Ramos (cell line): ENCODE data around the gene EED.

Source experiments
- in situ Hi-C: fragments of 300-500 bp; cut with MboI; formaldehyde crosslinking; loops from one replicate; pipeline ENCODE4 v1.14.3; 2022; ENCODE audit warnings: low sequenced_read_pairs; ENCODE audit not compliant: unreplicated experiment

Gene EED, protein sequence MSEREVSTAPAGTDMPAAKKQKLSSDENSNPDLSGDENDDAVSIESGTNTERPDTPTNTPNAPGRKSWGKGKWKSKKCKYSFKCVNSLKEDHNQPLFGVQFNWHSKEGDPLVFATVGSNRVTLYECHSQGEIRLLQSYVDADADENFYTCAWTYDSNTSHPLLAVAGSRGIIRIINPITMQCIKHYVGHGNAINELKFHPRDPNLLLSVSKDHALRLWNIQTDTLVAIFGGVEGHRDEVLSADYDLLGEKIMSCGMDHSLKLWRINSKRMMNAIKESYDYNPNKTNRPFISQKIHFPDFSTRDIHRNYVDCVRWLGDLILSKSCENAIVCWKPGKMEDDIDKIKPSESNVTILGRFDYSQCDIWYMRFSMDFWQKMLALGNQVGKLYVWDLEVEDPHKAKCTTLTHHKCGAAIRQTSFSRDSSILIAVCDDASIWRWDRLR

DNA sequence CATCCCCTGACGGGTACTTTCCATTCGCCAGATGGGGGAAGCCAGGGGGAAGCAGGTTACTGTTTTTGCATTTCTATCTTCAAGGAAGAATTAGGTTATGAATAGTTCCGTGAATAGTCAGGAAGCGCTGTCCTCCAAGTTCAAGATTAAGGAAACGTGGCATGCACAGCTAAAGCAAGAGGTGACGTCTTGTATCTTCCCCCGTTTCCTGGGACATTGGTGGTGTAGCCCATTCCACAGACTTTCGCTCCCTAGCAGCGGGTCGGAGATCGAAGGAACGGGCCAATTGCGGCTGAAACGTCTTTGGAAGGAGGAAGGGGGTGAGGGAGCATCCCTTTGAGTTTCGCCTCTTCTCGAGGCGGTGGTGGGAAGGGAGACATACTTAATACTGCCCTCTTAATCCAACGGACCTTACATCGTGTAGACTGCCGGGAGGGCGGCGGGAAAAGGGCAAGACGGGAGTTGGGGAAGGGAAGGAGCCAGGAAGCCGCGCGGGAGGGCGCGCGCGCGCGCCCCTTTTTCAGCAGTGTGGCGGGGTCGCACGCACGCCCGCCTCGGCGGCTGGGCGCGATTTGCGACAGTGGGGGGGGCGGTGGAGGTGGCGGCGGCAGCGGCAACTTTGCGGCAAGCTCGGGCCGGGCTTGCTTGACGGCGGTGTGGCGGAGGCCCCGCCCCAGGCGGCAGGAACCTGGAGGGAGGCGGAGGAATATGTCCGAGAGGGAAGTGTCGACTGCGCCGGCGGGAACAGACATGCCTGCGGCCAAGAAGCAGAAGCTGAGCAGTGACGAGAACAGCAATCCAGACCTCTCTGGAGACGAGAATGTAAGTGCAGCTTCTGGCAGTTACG is at the start of gene EED:
Gene EED (plus strand): TSS at position 232 of the 847 bp plus-strand sequence. CDS start 477 bp downstream, at position 709.
- in situ Hi-C loops, result no loop called here

DNA sequence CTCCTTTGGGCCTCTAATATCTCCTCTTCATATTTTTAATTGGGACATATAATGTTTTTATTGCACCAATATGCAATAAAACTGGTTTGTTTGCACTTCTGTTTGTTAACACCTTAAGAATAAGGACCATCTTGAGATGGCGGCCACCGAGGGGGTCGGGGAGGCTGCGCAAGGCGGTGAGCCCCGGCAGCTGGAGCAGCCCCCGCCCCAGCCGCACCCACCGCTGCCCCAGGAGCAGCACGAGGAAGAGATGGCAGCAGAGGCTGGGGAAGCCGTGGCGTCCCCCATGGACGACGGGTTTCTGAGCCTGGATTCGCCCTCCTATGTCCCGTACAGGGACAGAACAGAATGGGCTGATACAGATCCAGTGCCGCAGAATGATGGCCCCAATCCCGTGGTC is 49.6 kb upstream of the EED start:
- in situ Hi-C loops, result loop anchor here (10.0 kb wide), 1 partner anchor 160 kb away; no protein-coding TSS in a partner anchor

DNA sequence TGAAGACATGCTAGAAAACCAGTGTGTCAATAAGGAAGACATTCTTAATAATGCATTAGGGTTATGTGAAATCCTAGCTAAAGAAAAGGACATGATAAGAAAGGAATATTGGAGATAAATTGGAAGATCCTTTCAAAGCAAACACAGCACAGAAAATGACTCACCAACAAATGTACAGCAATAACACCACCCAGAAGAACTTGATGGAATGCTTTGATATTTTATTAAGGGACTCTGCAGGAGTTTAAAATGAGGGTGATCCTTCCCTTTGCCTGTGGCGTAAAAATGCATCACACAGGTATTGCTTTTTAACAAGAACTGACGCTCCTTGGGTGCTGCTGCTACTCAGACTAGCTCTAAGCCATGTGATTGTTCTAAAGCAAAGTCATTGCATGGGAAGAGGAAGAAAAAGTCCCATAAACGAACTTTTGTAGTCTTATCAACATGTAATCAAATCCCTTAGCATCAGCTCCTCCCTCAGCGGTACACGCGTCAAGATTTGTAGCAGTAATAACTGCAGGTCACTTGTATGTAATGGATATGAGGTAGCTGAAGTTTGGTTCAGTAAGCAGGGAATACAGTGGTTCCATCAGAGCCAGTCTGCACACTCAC is 48.4 kb upstream of the EED start:
- in situ Hi-C loops, result loop anchor here (10.0 kb wide), 1 partner anchor 161 kb away; no protein-coding TSS in a partner anchor

DNA sequence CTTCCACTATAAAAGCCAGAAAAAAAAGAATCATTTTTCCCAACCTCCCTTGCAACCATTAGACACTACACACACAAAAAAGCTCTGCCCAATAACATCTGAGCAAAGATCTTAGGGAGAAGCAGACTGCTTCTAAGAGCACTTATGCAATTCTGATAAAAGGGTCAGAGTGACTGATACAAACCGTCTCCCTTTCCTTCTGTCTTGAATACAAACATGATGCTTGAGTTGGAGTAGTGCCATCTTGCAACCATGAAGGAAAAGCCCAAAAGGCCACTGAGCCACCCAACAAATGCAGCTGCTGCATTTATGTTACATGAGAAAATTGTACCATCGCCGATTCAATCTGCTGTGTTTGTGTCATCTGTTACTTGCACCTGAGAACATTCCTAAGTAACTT is 47.6 kb upstream of the EED start:
- in situ Hi-C loops, result loop anchor here (10.0 kb wide), 1 partner anchor 162 kb away; no protein-coding TSS in a partner anchor

DNA sequence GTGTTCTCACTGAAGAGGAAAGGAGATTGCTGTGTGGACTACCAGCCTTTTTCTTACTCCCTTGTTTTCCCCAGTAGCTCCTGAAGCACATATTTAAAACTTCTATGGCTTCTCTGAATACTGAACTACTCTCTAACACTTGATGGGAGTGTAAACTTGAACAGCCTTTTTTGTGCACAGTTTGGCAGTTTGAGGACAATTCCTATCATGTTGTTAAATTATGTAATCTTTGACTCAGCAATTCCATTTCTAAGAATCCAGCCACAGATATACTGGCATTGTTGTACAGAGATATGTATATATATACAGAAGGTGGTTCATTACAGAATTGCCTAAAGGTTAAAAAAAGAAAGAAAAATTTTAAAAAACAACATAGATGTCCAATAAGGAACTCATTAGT is 47.1 kb upstream of the EED start:
- in situ Hi-C loops, result loop anchor here (10.0 kb wide), 1 partner anchor 163 kb away; no protein-coding TSS in a partner anchor

DNA sequence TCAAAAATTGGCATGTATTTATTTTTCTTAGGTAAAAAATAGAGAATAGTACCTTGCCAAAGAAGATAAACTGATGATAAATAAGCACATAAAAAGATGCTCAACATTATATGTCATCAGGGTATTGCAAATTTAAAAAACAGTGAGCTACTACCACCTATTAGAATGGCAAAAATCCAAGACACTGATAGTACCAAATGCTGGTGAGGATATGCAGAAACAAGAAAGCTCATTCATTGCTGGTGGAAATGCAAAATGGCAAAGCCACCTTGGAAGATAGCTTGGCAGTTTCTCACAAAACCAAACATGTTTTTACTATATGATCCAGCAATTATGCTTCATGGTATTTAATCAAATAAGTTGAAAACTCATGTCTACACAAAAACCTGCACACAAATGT is 46.4 kb upstream of the EED start:
- in situ Hi-C loops, result loop anchor here (10.0 kb wide), 1 partner anchor 163 kb away; no protein-coding TSS in a partner anchor

DNA sequence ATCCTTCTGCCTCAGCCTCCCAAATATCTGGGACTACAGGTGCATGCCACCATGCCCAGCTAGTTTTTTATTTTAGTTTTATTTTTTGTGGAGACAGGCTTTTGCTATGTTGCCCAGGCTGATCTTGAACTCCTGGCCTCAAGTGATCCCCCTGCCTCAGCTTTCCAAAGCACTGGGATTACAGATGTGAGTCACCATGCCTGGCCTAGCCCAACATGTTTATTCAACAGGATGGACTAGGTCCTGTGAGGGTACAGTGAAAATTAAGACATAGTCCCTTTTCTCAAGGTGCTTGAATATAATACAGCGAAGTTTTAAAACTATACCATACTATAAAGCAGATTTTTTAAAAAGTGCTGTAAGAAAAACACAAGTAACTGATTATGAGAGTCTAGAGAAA is 45.2 kb upstream of the EED start:
- in situ Hi-C loops, result loop anchor here (10.0 kb wide), 1 partner anchor 165 kb away; no protein-coding TSS in a partner anchor

DNA sequence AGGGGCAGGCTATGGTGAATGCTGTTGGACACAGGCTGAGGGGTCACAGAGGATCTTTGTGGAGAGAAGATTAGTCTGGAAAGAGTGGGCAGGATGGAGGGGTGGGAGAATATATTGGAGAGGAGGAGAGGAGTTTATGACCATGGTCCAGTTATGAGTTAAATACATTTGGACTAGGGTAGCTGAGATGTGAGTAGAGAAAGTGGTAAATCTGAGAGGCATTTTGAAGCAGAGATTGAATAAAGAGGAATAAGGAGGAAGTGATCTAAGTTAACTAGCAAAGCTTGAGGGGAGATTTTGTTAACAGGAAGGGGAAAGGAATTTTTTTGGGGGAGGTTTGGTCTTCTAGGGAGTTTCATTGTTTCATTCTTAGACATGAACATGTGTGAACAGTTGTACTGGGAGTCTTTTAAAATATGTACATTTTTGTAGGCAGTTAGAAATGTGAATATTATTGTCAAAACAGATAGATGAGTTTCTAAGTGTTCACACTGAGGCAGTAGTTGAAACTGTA is 43.1 kb upstream of the EED start:
- in situ Hi-C loops, result no loop called here

DNA sequence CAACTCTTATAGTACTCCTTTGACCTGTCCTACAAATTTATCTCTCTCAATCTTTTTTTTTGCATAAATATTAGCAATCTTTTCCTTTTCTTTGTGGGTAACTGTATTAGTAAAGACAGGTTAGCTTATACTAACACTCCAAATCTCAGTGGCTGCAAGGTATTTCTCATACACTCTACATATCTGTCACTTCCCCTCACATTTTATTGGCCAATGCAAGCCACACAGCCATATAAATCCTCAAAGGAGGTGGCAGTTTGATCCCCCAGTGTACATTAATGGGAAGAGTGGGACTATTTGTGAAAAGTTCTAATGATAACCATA is 42.6 kb upstream of the EED start:
- in situ Hi-C loops, result no loop called here

DNA sequence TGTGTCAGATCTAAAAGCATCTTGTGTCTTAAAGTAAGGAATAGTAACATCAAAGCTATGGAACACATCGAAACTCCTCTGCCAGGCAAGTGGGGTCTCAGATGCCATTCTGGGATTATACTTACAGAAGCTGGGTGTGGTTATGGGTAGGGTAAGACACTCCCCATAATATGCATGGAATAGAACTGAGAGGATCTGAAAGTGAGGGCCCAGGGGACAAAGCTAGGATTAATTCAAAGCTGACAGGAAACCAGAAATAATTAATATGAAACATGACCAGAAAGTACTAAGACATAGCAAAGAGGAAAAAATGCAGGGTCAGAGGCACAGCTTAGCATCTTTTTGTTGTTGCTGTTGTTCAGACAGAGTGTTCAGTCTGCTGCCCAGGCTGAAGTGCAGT is 40.2 kb upstream of the EED start:
- in situ Hi-C loops, result no loop called here

DNA sequence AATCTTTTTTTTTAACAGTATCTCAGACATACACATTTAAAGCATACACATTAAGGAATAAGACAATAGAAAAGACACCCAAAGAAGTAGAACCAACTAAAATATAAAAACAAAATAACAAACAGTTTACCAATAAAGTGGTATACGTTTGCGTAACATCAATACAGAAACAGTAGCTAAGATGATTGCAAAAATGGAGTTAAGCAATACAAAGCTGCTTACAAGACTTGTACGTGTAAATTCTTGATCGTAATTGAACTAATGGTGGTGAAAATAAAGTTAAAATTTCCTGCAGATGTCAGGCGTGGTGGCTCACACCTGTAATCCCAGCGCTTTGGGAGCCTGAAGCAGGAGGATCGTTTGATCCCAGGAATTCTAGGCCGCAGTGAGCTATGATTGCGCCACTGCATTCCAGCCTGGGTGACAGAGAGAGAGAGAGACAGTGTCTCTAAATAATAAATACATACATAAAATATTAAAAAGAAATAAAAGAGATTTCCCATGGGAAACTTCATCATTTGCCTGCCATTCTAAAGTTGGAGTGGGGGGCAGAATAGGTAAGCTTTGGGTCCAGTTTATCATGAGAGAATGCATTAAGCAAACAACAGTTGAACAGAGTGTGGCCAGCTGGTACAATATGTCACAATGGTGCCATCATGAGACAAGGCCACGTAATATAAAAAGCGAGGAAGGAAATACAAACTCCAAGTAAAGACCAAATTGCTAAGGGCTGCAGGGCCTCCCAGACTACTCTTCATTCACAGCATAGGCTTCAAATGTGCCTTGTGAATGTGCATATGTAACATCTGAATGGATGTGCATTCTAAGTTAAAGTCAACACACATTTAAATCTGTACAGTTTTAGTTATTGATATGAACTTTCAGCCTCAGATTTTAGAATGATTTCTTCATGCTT is 38.9 kb upstream of the EED start:
- in situ Hi-C loops, result no loop called here

DNA sequence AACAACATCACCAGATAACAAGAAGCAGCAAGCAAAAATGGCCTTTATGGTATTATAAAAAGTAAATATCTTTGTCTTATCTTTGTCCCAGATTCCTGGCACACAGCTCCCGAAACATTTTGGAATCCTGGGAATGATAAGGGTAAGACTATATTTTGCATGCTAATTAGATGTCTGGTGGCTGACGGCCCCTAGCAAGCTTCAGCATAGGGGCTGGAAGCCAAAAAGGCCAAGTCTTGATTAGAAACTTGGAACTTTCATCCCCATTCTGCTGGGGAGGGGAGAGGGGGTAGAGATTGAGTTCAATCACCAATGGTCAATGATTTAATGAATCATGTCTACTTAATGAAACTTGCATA is 38.2 kb upstream of the EED start:
- in situ Hi-C loops, result no loop called here

DNA sequence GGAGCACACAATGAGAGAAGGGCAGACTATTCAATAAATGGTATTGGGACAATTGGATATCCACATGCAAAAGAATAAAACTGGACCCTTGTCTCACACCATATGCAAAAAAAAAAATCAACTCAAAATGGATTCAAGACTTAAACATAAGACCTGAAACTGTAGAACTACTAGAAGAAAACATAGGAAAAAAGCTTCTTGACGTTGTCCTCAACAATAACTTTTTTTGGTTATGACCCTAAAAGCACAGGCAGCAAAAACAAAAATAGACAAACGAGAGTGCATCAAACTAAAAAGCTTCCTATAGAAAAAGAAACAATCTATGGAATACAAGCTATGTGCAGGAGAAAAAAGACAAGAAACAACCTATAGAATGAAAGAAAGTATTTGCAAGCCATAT is 37.1 kb upstream of the EED start:
- in situ Hi-C loops, result no loop called here

DNA sequence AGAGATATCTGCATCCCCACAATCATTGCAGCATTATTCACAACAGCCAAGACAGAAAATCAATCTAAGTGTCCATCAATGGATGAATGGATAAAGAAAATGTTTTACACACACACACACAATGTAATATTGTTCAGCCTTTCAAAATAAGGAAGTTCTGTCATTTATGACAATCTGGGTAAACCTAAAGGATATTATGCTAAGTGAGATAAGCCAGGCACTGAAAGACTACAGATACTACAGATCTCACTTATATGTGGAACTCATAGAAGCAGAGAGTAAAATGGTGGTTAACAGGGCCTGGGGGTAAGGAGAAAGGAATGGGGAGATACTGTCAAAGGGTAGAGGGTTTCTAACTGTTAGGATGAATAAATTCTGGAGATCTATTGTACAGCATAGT is 36.0 kb upstream of the EED start:
- in situ Hi-C loops, result no loop called here

DNA sequence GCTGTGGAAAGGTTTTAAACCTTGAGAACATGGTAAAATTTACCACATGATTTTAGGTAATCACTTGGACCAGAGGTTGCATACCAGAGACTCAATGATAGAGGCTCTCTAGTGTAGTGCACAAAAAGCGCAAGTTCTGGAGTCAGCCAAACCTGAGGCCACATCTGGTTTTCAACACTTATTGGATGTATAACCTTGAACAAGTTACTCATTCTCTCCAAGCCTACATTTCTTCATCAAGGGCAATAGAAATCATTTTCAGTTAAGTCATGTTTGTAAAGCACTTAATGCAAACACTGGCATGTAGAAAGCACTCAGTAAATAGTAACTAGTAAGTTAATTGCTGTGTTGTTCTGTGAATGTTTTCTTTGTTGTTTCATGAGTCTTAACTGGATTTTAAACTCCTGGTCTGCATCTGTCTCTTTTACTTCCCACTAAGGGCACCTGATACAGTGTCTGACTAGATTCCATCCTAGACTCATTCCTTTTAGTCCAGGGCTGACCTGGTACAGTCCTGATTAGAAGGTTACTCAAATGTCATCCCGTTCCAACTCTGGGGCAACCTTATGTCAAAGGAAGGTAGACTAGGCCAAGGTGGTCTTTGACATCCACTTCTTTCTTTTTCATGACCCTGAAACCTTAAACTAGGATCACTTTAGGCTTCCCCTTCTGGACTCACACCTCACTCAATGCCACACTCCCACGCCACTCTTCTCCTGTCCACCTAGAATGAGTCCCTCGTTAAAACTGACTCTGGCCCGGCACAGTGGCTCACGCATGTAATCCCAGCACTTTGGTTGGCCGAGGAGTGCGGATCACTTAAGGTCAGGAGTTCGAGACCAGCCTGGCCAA is 34.5 kb upstream of the EED start:
- in situ Hi-C loops, result no loop called here

DNA sequence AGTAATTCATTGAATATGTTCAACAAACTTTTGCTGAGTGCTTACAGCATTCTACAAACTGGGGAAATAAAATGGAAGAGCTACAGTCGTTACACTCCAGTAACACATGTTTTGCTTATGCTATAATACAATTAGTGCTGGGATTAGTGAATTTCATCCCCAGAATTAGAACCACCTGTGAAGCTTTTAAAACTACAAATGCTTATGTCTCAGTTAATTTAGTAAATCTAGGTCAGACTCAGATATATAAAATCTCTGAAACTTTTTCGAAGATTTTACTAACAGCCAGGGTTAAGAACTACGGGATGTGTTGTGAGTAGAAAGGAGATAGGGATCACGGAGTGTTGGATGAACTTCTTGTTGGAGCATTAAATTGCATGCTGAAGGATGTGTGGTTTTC is 33.7 kb upstream of the EED start:
- in situ Hi-C loops, result no loop called here

DNA sequence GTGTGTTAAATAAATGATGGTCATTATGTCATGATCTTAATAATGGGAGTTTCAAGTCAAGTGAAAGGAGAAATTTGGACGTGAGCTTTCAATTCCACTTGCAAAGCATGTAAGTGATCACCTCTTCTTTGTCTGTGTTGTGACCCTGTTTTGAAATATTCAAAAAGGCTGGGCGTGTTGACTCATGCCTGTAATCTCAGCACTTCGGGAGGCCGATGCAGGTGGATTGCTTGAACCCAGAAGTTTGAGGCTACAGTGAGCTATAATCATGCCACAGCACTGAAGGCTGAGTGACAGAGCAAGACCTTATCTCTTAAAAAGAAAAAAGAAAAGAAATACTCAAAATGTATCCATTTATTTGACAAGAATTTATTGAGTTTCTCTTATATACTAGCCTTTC is 32.9 kb upstream of the EED start:
- in situ Hi-C loops, result no loop called here

DNA sequence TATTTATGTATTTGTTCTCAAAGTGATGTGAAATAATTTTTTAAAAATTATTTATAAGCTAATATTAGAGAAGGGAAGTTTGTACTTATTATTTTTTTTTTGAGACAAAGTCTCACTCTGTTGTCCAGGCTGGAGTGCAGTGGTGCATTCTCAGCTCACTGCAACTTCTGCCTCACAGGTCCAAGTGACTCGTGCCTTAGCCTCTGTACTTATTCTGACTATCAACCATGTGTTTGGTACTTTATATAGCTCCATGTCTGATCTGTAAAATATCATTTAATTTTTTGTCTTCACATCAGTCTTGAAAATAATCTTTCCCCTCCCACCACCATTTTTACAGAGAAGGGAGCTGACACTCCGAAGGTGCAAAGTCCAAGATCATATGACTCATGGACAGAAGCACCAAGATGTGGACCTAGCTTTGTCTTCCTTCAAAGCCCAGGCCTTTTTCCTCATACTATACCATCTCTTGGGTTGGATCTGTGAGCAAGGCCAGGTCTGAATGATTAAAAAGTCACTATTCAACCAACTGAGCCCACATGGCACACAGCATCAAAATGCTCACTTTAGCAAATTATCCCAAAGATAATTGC is 32.4 kb upstream of the EED start:
- in situ Hi-C loops, result no loop called here
